HG02970 (cell line): ENCODE measurements around the gene RAP1GAP2.
"Not testable (repeated sequence)": the region's sequence is repeated elsewhere in the genome, so short reads cannot be mapped to it uniquely, and the experiment has no call there.

ENCODE experiments used
- ATAC-seq: cut with Tn5 transposase; IDR thresholded peaks from one replicate; pipeline ENCODE4 v1.9.1; 2021; ENCODE audit warnings: mild to moderate bottlenecking, moderate library complexity, moderate number of reproducible peaks; ENCODE audit not compliant: unreplicated experiment, low FRiP score

The RAP1GAP2 gene

DNA sequence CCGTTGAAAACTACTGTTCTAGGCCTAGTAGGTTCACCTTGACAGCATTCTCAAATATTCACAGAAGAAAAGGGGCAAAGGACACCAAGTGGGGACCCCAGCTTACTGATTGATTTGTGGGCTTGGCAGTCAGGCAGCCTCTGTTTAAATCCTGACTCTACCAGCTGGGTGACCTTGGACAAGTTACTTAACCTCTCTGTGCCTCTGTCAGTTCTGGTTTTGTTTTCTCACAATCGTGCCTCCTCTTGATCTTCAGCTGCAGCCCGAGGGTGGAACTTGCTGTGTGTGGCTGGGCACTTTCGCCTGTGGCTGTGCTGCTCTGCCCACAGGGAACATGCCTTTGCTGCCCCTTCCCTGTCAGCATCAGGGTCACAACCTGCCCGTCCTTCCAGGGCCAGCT is 17.8 kb downstream of the RAP1GAP2 start:
- ATAC-seq = no peak

DNA sequence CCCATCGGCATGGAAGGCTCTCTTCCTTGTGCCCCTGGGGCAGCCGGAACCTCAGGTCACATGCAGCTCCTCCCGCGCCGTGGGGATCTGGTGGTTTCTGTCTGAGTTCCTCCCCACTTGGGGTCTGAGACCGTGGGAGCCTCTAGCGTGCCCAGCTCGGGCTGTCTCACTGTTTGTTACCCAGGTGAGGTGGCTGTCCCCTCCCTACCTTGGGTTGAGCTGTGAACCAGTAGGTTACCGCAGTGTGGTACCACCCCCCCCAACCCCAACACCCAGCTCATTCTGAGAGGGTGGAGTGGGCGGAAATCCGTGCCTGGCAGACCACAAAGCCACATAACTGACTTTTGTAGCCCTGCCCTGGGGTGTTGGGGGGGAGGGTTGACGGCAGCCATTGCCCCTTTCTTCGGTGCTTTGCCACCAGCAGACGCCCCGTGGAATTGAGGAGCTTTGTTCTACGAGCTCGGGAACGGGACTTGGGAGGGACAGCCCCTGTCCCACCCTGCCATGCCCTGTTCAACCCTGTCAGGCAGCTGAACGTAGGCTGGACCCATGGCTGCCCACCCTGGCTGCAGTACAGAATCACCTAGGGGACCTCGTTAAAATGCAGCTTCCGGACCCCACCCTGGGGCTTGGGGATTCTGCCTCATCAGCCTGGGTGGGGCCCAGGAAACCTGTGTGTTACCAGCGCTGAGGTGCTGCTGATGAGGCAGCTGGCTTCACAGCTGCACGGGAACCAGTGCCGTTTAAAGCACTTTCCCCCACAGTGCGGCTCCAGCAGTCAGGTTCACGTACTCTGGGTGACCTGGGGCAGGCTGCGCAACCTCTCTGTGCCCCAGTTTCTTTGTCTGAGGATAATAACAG is 18.5 kb downstream of the RAP1GAP2 start:
- no peak for ATAC-seq

DNA sequence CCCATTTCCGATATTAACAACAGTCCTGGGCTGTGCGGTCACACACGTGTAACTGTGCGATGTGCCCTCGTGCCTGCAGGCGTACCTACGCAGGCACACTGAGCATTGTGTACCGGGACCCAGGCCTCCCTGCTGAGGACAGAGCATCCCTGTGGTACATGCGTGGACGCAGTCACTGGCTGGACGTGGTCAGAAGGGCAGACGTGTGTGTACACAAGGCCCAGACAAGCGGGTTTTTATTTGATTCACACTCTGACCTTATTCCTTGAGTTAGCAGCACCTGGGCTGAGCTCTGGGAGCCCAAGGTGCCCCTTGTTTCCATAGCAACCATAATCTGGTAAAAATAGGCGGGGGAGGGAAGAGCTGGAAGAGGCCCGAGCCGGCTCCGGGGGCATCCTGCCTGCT is 19.5 kb downstream of the RAP1GAP2 start:
- ATAC-seq = no peak

DNA sequence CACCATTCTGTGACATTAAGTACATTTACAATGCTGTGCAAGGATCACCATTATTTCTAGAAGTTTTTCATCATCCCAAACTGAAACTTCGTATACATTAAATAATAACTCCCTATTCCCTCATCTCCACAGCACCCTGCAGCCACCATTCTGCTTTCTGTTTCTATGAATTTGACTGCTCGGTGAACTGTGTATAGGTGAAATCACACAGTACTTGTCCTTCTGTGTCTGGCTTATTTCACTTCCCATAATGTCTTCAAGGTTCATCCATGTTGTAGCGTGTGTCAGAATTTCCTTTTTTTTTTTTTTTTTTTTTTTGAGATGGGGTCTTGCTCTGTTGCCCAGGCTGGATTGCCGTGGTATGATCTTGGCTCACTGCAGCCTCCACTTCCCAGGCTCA is 20.4 kb downstream of the RAP1GAP2 start:
- no peak for ATAC-seq

DNA sequence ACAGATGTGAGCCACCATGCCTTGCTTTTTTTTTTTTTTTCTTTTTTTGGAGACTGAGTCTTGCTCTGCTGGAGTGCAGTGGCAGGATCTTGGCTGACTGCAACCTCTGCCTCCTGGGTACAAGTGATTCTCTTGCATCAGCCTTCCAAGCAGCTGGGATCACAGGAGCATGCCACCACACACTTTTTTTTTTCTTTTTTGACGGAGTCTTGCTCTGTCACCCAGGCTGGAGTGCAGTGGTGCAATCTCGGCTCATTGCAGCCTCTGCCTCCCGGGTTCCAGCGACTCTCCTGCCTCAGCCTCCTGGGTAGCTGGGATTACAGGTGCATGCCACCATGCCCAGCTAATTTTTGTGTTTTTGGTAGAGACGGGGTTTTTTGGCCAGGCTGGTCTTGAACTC is 23.1 kb downstream of the RAP1GAP2 start:
- ATAC-seq = not testable (repeated sequence)

DNA sequence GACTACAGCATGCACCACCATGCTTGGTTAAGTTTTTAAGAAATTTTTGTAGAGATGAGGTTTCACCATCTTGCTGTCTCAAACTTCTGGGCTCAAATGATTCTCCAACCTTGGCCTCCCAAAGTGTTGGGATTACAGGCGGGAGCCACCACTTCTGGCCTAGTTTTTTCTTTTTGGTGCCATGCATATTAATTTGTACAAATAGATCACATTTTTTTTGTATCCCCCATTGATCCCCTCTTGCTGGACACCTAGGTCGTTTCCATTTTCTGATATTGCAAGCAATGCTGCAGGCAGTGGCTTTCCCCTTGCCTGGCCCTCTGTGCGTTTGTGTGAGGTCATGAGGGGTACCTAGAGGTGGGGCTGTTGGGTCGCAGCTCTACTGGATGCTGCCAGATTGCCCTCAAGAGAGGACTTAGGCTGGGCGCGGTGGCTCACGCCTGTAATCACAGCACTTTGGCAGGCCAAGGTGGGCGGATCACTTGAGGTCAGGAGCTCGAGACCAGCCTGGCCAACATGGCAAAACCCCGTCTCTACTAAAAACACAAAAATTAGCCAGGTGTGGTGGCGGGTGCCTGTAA is 23.8 kb downstream of the RAP1GAP2 start:
- ATAC-seq = no peak

DNA sequence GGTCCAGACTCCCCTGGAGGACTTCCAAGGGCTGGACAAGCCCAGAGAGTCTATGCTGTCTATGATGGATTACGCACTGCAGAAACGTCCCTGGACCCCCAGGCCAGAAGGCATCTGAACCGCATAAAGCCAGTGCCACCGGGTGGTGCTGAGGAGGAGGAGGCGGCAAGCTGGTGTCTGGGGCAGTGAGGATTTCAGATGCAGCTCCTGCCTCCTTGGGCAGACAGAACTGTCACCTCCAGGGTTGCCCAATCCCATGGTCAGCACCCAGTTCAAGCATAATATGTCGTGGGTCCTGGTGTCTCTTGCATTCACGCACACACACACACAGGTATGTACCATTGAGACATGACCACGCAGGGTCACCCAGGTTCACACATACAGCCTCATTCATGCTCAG is 25.6 kb downstream of the RAP1GAP2 start:
- ATAC-seq = no peak

DNA sequence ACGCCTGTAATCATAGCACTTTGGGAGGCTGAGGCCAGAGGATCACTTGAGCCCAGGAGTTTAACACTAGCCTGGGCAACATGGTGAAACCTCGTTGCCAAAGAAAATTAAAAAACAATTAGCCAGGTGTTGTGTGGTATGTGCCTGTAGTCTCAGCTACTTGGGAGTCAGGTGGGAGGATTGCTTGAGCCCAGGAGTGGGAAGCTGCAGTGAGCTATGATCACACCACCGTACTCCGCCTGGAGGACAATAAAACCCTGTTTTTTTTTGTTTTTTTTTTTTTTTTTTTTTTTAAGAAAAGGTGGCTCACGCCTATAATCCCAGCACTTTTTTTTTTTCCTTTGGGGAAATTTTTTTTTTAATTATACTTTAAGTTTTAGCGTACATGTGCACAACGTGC is 26.1 kb downstream of the RAP1GAP2 start:
- ATAC-seq = no peak

DNA sequence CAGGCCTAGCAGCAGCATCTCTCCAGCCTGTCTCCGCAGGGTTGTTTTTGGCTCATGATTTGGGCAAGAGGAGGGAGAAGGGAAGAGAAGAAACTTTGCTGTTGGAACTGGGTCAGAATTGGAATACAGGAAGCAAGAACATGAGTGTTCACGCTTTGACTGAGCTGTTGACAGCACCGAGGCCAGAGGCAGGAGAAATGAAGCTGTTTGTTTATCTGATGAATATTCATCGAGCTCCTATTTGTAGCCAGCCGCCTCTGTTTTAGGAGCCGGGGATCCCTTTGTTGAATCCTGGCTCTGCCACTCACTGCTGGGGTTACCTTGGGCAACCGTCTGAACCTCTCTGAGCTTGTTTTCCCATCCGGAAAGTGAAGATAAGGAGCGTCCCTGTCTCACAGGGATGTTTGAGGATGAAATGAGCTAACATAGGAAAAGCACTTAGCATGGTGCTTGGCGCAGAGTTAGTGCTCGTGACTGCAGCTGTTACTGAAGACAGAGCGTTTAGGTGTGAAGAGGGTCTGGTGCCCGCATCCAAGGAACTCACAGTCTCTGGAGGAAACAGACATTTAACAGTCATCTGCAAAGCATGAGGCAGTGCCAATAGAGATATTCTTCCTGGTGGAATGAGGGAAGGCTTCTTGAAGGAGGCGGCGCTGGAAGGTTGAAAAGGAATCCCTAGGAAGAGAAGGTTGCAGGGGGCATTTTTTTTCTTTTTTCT is 29.2 kb downstream of the RAP1GAP2 start:
- ATAC-seq = no peak

DNA sequence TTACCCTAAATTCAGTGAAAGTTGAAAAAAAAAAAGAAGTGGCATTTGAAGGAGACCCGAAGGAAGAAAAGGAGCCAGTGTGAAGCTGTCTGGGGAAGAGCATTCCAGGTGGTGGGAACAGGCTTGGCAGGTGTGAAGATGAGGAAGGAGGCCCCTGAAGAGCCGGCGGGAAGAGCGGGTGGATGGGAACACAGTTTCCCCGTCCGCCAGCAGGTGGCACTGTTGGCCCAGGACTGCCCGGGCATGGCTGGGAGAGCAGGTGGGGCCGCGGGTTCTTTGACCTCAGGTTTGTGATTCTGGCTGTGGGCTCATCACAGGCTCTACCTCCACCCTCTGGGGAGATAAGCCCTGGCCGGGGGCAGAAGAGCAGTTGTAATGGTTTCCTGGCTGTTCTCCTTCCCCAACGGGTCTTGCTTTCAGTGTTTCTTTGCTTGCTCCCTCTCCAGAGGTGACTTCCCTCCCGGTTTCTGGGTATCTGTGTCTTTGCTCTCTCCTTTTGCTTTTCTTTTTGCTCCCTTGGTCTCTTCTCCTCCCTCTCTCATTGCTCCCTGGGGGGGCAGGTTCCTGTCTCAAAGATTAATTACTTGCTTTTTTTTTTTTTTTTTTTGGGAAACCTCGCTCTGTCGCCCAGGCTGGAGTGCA is 32.3 kb downstream of the RAP1GAP2 start:
- ATAC-seq = no peak

DNA sequence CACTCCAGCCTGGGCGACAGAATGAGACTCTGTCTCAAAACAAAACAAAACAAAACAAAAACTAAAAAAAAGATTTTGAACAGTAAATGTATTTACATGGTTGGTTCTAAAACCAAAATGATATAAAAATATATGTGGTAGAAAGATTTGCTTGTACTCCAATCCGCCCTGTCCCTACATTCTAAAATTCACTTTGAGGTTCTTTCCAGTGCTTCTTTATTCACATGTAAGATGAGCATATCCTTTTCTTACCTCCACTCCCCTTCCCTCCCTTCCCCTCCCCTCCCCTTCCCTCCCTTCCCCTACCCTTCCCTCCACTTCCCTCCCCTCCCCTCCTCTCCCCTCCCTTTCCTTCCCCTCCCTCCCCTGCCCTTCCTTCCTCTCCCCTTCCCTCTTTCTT is 34.4 kb downstream of the RAP1GAP2 start:
- no peak for ATAC-seq

DNA sequence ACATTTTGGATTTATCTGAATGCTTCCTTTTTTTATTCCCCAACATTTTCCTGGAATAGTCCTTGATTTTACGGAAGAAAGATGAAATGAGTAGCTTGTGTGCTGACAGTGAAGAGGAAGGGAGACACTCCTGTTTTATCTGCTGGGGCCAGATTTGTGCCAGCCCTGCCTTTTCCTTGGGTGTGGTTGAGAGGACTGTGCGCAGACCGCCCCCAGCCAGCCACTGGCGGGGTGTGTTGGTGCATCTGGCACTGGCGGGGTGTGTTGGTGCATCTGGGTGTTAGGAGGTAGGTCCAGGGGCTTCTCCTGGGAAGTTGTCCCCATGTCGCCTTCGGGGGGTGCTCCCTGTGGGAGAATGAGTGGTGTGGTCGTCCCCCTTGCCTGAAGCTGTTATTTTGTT is 39.5 kb downstream of the RAP1GAP2 start:
- no peak for ATAC-seq

DNA sequence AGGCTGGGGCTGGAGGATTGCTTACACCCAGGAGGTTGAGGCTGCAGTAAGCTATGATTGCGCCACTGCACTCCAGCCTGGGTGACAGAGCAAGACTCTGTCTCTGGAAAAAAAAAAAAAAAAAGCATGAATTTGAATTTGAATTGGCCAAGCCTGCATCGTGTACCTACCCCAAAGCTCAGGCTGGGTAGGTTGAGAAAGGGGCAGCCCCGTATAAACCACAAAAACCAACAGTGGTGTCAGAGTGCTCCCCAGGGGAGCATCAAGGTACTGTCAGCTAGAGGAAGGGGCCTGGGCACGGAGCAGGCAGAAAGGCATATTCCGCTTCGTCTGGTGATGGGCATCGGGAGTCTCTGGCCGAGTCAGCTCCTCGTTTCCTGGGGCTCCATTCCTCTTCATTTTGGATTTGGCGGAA is 40.9 kb downstream of the RAP1GAP2 start:
- peak; percentile 79 for ATAC-seq

DNA sequence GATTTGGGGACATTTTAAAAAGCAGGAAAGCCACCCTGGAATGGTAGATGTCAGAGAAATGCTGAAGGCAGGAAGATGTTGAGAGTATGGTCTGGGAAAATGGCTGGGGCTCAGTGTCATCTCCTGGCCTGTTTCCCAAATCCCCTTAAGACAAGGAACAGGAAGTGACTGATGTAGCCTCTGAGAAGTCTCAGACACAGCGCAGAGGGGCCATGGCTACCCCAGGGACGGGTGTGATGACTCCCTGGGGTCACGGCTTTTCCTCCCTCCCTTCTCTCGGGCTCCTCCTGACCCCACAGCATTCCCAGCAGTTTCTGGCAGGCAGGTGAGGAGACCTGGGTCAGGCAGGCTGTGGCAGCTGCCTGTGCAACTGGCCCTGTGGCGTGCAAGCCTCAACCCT is 45.4 kb downstream of the RAP1GAP2 start:
- ATAC-seq = no peak

DNA sequence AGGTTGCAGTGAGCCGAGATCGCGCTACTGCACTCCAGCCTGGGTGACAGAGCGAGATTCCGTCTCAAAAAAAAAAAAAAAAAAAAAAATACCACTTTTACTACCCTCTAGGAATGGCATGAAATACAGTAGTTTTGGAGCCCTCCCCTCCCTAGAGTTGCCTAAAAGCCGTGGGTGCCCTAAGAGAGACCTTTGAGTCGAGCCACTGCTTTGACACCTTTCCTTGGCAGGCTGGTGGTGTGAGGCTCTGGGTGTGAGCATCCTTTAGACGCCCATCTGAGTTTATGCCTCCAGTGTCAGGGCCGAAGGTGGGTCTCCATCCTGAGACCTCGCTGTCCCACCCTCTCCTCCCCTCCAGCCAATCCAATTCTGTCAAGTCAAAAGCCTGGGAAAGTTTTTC is 46.2 kb downstream of the RAP1GAP2 start:
- no peak for ATAC-seq

DNA sequence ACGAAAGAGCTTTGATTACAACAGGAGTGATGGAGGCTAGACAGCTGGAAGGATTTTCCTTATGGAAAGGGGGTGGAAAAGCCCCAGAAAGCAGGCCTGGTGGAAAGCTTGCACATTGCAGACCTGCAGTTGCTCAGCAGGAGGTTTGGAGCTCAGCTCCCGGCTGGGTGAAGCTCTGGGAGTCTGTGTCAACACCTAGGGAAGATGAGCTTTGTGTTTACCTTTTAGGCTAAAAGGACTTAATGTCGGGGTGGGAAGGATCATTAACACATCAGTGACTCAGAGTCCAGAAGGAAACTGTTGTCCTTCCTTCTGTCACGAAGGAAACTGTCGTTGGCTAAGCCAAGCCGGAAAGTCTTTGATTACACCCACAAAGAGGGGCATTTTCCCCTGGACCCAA is 48.2 kb downstream of the RAP1GAP2 start:
- ATAC-seq = no peak

DNA sequence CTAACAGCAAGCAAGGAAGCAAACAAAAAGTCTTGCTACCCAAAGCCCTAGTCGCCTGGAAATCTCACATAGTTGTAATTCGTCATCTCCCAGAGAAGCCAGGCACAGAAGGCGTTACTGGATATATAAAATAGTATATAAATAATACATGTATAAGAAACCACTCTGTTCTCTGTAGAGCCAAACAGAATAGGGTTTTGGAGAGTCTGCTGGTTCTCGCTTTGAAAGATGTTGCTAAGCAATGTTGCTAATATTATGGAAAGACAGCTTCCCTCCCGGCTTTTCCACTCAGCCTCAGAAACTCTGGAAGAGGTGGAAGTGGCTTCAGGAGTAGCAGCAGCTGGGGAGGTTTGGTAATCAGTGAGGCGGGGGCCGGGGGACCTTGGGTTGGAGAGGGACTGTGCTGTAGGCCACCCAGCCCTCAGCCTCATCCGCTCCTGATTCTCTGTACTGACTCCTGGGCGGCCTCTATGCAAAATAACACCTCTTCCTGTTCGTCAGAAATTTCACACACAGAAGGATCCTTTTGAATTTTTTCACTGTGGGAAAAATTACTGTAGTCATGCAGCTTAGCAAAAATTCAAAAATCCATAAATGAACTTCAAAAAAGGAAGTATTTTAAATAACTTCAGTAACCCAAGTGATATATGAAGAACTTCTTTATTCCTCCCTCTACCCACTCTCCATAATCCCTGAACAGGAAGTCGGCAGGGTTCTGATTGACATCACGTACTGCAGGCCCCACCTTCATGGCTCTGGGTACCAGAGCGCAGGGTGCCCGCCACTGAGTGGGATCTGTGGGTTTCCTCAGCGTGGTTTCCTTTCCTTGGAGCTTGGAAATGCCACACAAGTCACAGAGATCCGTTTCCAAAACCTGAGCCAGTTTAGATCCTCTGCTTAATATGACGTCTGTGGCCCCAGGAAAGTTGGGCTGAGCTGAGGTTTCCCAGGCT is 51.4 kb downstream of the RAP1GAP2 start:
- no peak for ATAC-seq

DNA sequence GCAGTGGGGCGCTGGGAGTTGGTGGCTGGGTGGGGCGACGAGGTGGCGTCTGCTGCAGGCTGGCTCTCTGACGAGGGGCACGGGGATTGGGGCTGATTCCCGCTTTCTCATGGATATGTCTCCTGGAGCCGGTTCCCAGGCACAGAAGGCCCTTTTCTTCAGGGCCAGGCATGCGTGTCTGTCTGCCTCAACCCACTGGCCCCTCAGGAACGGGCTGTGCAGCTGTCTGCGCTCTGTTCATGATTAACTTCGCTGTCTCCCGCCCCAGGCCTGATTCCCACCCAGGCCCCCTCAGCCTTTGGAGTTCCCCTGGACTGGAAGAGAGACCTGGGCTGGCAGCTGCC is 53.1 kb downstream of the RAP1GAP2 start:
- ATAC-seq = no peak

DNA sequence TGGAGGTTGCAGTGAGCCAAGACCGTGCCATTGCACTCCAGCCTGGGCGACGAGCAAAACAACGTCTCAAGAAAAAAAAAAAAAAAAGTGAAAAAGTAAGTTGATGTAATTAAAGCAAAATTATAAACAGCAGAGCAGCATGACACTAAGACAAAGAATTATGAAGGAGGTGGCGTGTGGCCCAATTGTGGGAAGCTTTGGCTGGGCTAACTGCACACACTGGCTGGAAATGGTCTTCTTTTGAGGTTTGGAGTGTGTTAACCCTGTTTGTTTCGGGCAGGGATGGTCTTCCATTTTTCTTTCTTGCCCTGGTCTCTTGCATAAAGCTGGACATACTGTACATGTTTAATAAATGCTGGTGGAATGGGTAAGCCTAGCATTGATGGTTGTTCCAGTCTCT is 54.8 kb downstream of the RAP1GAP2 start:
- ATAC-seq = no peak

DNA sequence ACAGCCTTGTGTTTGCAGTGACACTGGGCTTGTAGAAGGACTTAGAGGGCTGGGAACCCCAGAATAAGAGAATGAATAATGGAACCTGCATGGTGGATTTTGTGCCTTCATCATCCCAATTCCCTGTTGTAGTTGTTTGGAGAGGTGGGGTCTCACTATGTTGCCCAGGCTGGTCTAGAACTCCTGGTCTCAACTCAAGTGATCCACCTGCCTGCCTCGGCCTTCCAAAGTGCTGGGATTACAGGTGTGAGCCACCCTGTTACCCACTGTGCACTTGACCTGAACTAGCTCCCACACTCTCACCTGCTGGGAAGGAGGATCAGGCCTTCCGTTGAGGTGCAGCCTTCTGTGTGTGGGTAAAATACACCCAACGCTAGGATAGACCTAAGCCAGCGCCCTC is 55.4 kb downstream of the RAP1GAP2 start:
- ATAC-seq = no peak
